Forelimb muscle (tissue), 1 donor: Measurements from ENCODE around the gene ANO8. TPM values are rescaled to one million over a fixed set of nuclear protein-coding genes. Genes with fewer than 3 reads are reported as not detected.
"Not testable (repeated sequence)": the region's sequence is repeated elsewhere in the genome, so short reads cannot be mapped to it uniquely, and the experiment has no call there.

ENCODE experiments used
- DNase-seq: peaks from one replicate; pipeline ENCODE4 v3.0.0-alpha.2; 2013; ENCODE audit warnings: low read depth
- polyA plus RNA-seq: library from polyadenylated mRNA; unstranded; fragments of 120-200 nt; gene quantifications from one replicate; pipeline ENCODE4 v1.2.1, GENCODE V29; 2013; ENCODE audit not compliant: insufficient read length

The ANO8 gene
- polyA plus RNA-seq, 1 donor = 7.9 TPM

- no peak for DNase-seq
Measured at GRCh38 chr19:17312189-17313113, 22.2 kb downstream of the ANO8 start.

- no peak for DNase-seq
Measured at GRCh38 chr19:17311455-17312188, 23.0 kb downstream of the ANO8 start.

- DNase-seq = no peak
Measured at GRCh38 chr19:17309965-17310461, 24.6 kb downstream of the ANO8 start.

- peak; percentile 99 for DNase-seq
Measured at GRCh38 chr19:17309198-17309964, 25.3 kb downstream of the ANO8 start, which contains the start of gene DDA1. DDA1 (plus strand) TSS chr19:17309563; CDS start chr19:17309655, 92 bp downstream.

- no peak for DNase-seq
Measured at GRCh38 chr19:17307876-17308377, 26.7 kb downstream of the ANO8 start.

- DNase-seq = no peak
Measured at GRCh38 chr19:17306285-17306714, 28.4 kb downstream of the ANO8 start.

GRCh38 chr19:17305517-17306284, 29.0 kb downstream of the ANO8 start, which contains the start of gene MRPL34:
MRPL34 (plus strand) TSS chr19:17305872; CDS start chr19:17305893, 21 bp downstream.
- peak; percentile 78 for DNase-seq

- DNase-seq = no peak
Measured at GRCh38 chr19:17305216-17305516, 29.5 kb downstream of the ANO8 start.

- DNase-seq = no peak
Measured at GRCh38 chr19:17304386-17305215, 30.1 kb downstream of the ANO8 start.

GRCh38 chr19:17303940-17304267, 30.8 kb downstream of the ANO8 start:
- no peak for DNase-seq

GRCh38 chr19:17303167-17303939, 31.3 kb downstream of the ANO8 start, which contains the start of gene ABHD8:
ABHD8 (minus strand) TSS chr19:17303425; CDS start chr19:17301616, 1,809 bp downstream.
- peak; percentile 88 for DNase-seq

GRCh38 chr19:17302391-17303166, 32.1 kb downstream of the ANO8 start:
- no peak for DNase-seq

- no peak for DNase-seq
Measured at GRCh38 chr19:17300992-17301619, 33.5 kb downstream of the ANO8 start.

GRCh38 chr19:17296976-17297375, 37.7 kb downstream of the ANO8 start:
- no peak for DNase-seq

GRCh38 chr19:17296273-17296672, 38.4 kb downstream of the ANO8 start:
- DNase-seq = no peak

- not testable (repeated sequence) for DNase-seq
Measured at GRCh38 chr19:17295551-17295950, 39.1 kb downstream of the ANO8 start.

GRCh38 chr19:17294051-17294891, 40.4 kb downstream of the ANO8 start:
- DNase-seq = no peak
